Natural killer cell (primary cell): ENCODE measurements around the gene PHLDA2. TPM values are rescaled to one million over a fixed set of nuclear protein-coding genes. Genes with fewer than 3 reads are reported as not detected.
A peak's percentile ranks its signal among the peaks of the same experiment; 100 is the strongest.

Source experiments
- ATAC-seq, 3 donors: fragments of 150-1000 bp in 2 of 3; fragments of 200-7000 bp in 1 of 3; cut with Tn5 transposase; 1 replicate in 1 of 3; 2 replicates in 2 of 3; pipeline ENCODE4 v1.10.0; 2021; ENCODE audit warnings: mild to moderate bottlenecking in 2 of 3, moderate library complexity in 2 of 3
- DNase-seq, 2 donors: peaks; one replicate each; pipeline versions ENCODE4 v3.0.0 to v3.0.0-alpha.2; 2013 to 2021; ENCODE audit warnings: mixed read lengths in 1 of 2
- H3K27ac ChIP-seq: one replicate; pipeline ENCODE4 v1.5.1; 2013; ENCODE audit warnings: mild to moderate bottlenecking, low read length
- H3K27me3 ChIP-seq: one replicate; pipeline ENCODE4 v1.6.1; 2013; ENCODE audit warnings: low read length; ENCODE audit not compliant: control insufficient read depth, insufficient read depth
- H3K36me3 ChIP-seq: one replicate; pipeline ENCODE4 v1.6.1; 2013; ENCODE audit warnings: low read length; ENCODE audit not compliant: control insufficient read depth, insufficient read depth
- H3K4me1 ChIP-seq: one replicate; pipeline ENCODE4 v1.6.1; 2013; ENCODE audit warnings: low read length; ENCODE audit not compliant: control insufficient read depth, insufficient read depth
- H3K4me3 ChIP-seq: one replicate; pipeline ENCODE4 v1.5.1; 2013; ENCODE audit warnings: low read length
- H3K9me3 ChIP-seq: one replicate; pipeline ENCODE4 v1.6.1; 2013; ENCODE audit warnings: low read length; ENCODE audit not compliant: control insufficient read depth, insufficient read depth
- H3K27ac Mint-ChIP-seq, 2 donors: one replicate each; pipeline ENCODE4 v1.8.0; 2022; ENCODE audit warnings: mild to moderate bottlenecking in 2 of 2, mixed read lengths in 2 of 2, moderate library complexity in 1 of 2
- H3K27me3 Mint-ChIP-seq, 2 donors: one replicate each; pipeline ENCODE4 v1.8.0; 2022; ENCODE audit warnings: low read depth in 2 of 2, mixed read lengths in 2 of 2
- H3K36me3 Mint-ChIP-seq: one replicate; pipeline ENCODE4 v1.8.0; 2022; ENCODE audit warnings: mixed read lengths
- H3K4me1 Mint-ChIP-seq, 2 donors: one replicate each; pipeline ENCODE4 v1.8.0; 2022; ENCODE audit warnings: mixed read lengths in 2 of 2
- H3K4me3 Mint-ChIP-seq: one replicate; pipeline ENCODE4 v1.8.0; 2022; ENCODE audit warnings: mild to moderate bottlenecking, moderate library complexity, mixed read lengths
- H3K9me3 Mint-ChIP-seq, 2 donors: one replicate each; pipeline ENCODE4 v1.8.0; 2022; ENCODE audit warnings: mixed read lengths in 2 of 2
- CTCF ChIP-seq: fragments of 200-600 bp; IDR thresholded peaks from one replicate; pipeline ENCODE4 v1.8.0; 2022; ENCODE audit warnings: antibody characterized with exemption
- WGBS: methylation state at CpG from one replicate; pipeline ENCODE4 v1.1.7; 2013; ENCODE audit warnings: missing lambda C conversion rate; ENCODE audit not compliant: insufficient coverage; 5-methylcytosine and 5-hydroxymethylcytosine counted together
- intact Hi-C: fragments of 100-400 bp; cut with micrococcal nuclease; formaldehyde crosslinking; loops from one replicate; pipeline ENCODE4 v1.14.2; 2022
- total RNA-seq, 4 donors: library from RNA; stranded (reverse); fragments of 120-200 nt in 1 of 4; gene quantifications; one replicate each; pipeline versions ENCODE4 v1.2.3 to v1.2.4, GENCODE V29; 2013 to 2022

Gene PHLDA2
- total RNA-seq, 3 donors from 2014 or later (not counting 1 experiment from before 2014, with no cell fraction given), result 0.79 to 3.2 (median 2.2) TPM

- H3K9me3 ChIP-seq, result no peaks in the 10 kb centered on the region
- 2% methylated on average over 48 of the region's 48 CpGs for WGBS
- H3K4me1 ChIP-seq, result peaks cover 50% of the 10 kb centered on the region
- intact Hi-C loops, result no loop called here
- Mint-ChIP-seq H3K9me3 (no peaks in the 10 kb centered on the region), H3K4me1 (peaks cover 17 to 39% of the 10 kb centered on the region in 2 donors), H3K27me3 (peaks cover 10 to 22% of the 10 kb centered on the region in 2 donors), H3K4me3 (peak overlapping the region; percentile 78), H3K36me3 (no peaks in the 10 kb centered on the region), H3K27ac (peak overlapping the region; percentile 69 to 92)
- ATAC-seq (peak; percentile 47 to 60 (median 52)), DNase-seq (peak; percentile 59 to 71)
- no peak overlapping the region for H3K27ac ChIP-seq
- TF ChIP-seq CTCF, result no peak
- peaks cover 31% of the 10 kb centered on the region for H3K27me3 ChIP-seq
- H3K36me3 ChIP-seq, result no peaks in the 10 kb centered on the region
- H3K4me3 ChIP-seq, result peak overlapping the region; percentile 19
Measured at GRCh38 chr11:2929531-2929949, 320 bp upstream of the PHLDA2 start.

GRCh38 chr11:2927851-2928604 lies 1.2 kb downstream of the PHLDA2 start:
- DNase-seq, result no peak
- Mint-ChIP-seq H3K4me1 (peaks cover 17 to 30% of the 10 kb centered on the region in 2 donors), H3K9me3 (no peaks in the 10 kb centered on the region), H3K4me3 (peak overlapping the region; percentile 87), H3K27ac (peak overlapping the region; percentile 36 to 92), H3K36me3 (no peaks in the 10 kb centered on the region), H3K27me3 (peaks cover 10 to 22% of the 10 kb centered on the region in 2 donors)
- Histone ChIP-seq H3K27ac (no peak overlapping the region), H3K4me3 (no peak overlapping the region), H3K9me3 (no peaks in the 10 kb centered on the region), H3K4me1 (peaks cover 40% of the 10 kb centered on the region), H3K36me3 (no peaks in the 10 kb centered on the region), H3K27me3 (peaks cover 31% of the 10 kb centered on the region)
- no peak for ATAC-seq
- no peak for TF ChIP-seq CTCF
- 4% methylated on average over 24 of the region's 25 CpGs for WGBS
- intact Hi-C loops, result no loop called here

GRCh38 chr11:2927121-2927800 lies 2.0 kb downstream of the PHLDA2 start:
- intact Hi-C loops, result no loop called here
- H3K4me3 ChIP-seq, result no peak overlapping the region
- H3K27me3 ChIP-seq, result peaks cover 31% of the 10 kb centered on the region

More at GRCh38 chr11:2927121-2927800, 2.0 kb downstream of the PHLDA2 start:
- Mint-ChIP-seq H3K36me3 (no peaks in the 10 kb centered on the region), H3K27me3 (peaks cover 10 to 22% of the 10 kb centered on the region in 2 donors), H3K9me3 (no peaks in the 10 kb centered on the region), H3K4me1 (peaks cover 17 to 23% of the 10 kb centered on the region in 2 donors), H3K27ac (peak overlapping the region in 1 of 2 donors; percentile 92), H3K4me3 (peak overlapping the region; percentile 87)
- H3K36me3 ChIP-seq, result no peaks in the 10 kb centered on the region
- TF ChIP-seq CTCF, result no peak
- WGBS, result 87% methylated on average over 12 of the region's 12 CpGs
- ATAC-seq (no peak), DNase-seq (no peak)
- no peaks in the 10 kb centered on the region for H3K9me3 ChIP-seq
- no peak overlapping the region for H3K27ac ChIP-seq
- peaks cover 33% of the 10 kb centered on the region for H3K4me1 ChIP-seq
